DND-41 (cell line): Measurements from ENCODE around the gene CADPS.

ENCODE experiments used
- ATAC-seq: fragments of 200-7000 bp; cut with Tn5 transposase; 3 replicates; pipeline ENCODE4 v1.9.1; 2021; ENCODE audit warnings: low read depth; ENCODE audit not compliant: insufficient read depth
- DNase-seq: peaks from one replicate; pipeline ENCODE4 v3.0.0-alpha.2; 2020
- H2AFZ ChIP-seq: 2 replicates; pipeline ENCODE4 v1.6.0; 2012; ENCODE audit warnings: low read depth, low read length
- H3K27ac ChIP-seq: 2 replicates; pipeline ENCODE4 v1.5.1; 2012; ENCODE audit warnings: low read length, inconsistent platforms
- H3K27me3 ChIP-seq: fragments of 200-600 bp; sonication (generic); 2 replicates; pipeline ENCODE4 v1.6.0; 2012; ENCODE audit warnings: low read length, mild to moderate bottlenecking, inconsistent platforms; ENCODE audit not compliant: insufficient read depth, poor library complexity
- H3K36me3 ChIP-seq: 2 replicates; pipeline ENCODE4 v1.5.1; 2012; ENCODE audit warnings: low read length, inconsistent platforms; ENCODE audit not compliant: insufficient read depth
- H3K4me1 ChIP-seq: 2 replicates; pipeline ENCODE4 v1.5.1; 2012; ENCODE audit warnings: mild to moderate bottlenecking, low read length; ENCODE audit not compliant: insufficient read depth
- H3K4me2 ChIP-seq: 2 replicates; pipeline ENCODE4 v1.6.0; 2012; ENCODE audit warnings: mild to moderate bottlenecking, moderate library complexity, low read length, inconsistent platforms; ENCODE audit not compliant: insufficient read depth
- H3K4me3 ChIP-seq, 2 experiments: fragments of 200-600 bp in 1 of 2; shearing (Covaris generic) in 1 of 2; 2 replicates each; pipeline ENCODE4 v1.5.1; 2012 to 2016; ENCODE audit warnings: inconsistent platforms in 2 of 2, low read length in 2 of 2, mild to moderate bottlenecking in 2 of 2, low read depth in 1 of 2, moderate library complexity in 1 of 2
- H3K79me2 ChIP-seq: 2 replicates; pipeline ENCODE4 v1.6.0; 2012; ENCODE audit warnings: low read length, inconsistent platforms; ENCODE audit not compliant: insufficient read depth
- H3K9ac ChIP-seq: 2 replicates; pipeline ENCODE4 v1.6.0; 2012; ENCODE audit warnings: low read depth, mild to moderate bottlenecking, inconsistent platforms, low read length, moderate library complexity
- H3K9me3 ChIP-seq: 2 replicates; pipeline ENCODE4 v1.5.1; 2012; ENCODE audit warnings: low read length, moderate library complexity, mild to moderate bottlenecking, inconsistent platforms; ENCODE audit not compliant: insufficient read depth, severe bottlenecking
- H4K20me1 ChIP-seq: 2 replicates; pipeline ENCODE4 v1.6.0; 2012; ENCODE audit warnings: low read length; ENCODE audit not compliant: insufficient read depth
- CTCF ChIP-seq: IDR thresholded peaks from 2 replicates; pipeline ENCODE4 v1.5.1; 2012; ENCODE audit warnings: borderline replicate concordance, low read length, moderate library complexity, mild to moderate bottlenecking; ENCODE audit not compliant: poor library complexity, severe bottlenecking; ENCODE audit errors: extremely low read depth
- EZH2 ChIP-seq: IDR thresholded peaks from 3 replicates; pipeline ENCODE4 v1.6.1; 2012; ENCODE audit warnings: borderline replicate concordance, low read depth, mild to moderate bottlenecking, moderate library complexity, low read length, inconsistent platforms; ENCODE audit not compliant: severe bottlenecking

CADPS gene

GRCh38 chr3:62722344-62722743, 152.9 kb downstream of the CADPS start:
- H3K79me2 ChIP-seq: no peaks in the 10 kb centered on the region
- no peaks in the 10 kb centered on the region for H3K36me3 ChIP-seq
- no peak overlapping the region for H3K9ac ChIP-seq
- DNase-seq (no peak), ATAC-seq (no peak)
- H3K9me3 ChIP-seq: no peaks in the 10 kb centered on the region
- no peak overlapping the region for H3K4me3 ChIP-seq
- peaks cover 6% of the 10 kb centered on the region for H3K27me3 ChIP-seq
- H4K20me1 ChIP-seq: no peaks in the 10 kb centered on the region
- H3K4me2 ChIP-seq: no peak overlapping the region
- TF ChIP-seq CTCF: no peak
- H2AFZ ChIP-seq: no peak overlapping the region
- H3K4me1 ChIP-seq: no peaks in the 10 kb centered on the region
- H3K27ac ChIP-seq: no peak overlapping the region

GRCh38 chr3:62718515-62719320, 156.5 kb downstream of the CADPS start:
- H3K4me3 ChIP-seq: no peak overlapping the region
- no peak for DNase-seq
- peaks cover 1% of the 10 kb centered on the region for H3K27me3 ChIP-seq
- no peak overlapping the region for H3K9ac ChIP-seq
- no peak overlapping the region for H3K27ac ChIP-seq
- no peak for TF ChIP-seq CTCF
- no peak for TF ChIP-seq EZH2
- no peak overlapping the region for H3K4me2 ChIP-seq
- no peak overlapping the region for H2AFZ ChIP-seq
- ATAC-seq: no peak
- H3K4me1 ChIP-seq: no peaks in the 10 kb centered on the region
- no peaks in the 10 kb centered on the region for H3K9me3 ChIP-seq
- H3K79me2 ChIP-seq: no peaks in the 10 kb centered on the region
- H4K20me1 ChIP-seq: no peaks in the 10 kb centered on the region
- H3K36me3 ChIP-seq: no peaks in the 10 kb centered on the region

GRCh38 chr3:62718011-62718410, 157.2 kb downstream of the CADPS start:
- H3K4me3 ChIP-seq: no peak overlapping the region
- no peaks in the 10 kb centered on the region for H3K9me3 ChIP-seq
- no peak overlapping the region for H3K9ac ChIP-seq
- H3K36me3 ChIP-seq: no peaks in the 10 kb centered on the region
- H2AFZ ChIP-seq: no peak overlapping the region
- H3K27ac ChIP-seq: no peak overlapping the region
- no peak for TF ChIP-seq CTCF
- ATAC-seq (no peak), DNase-seq (no peak)
- H3K4me2 ChIP-seq: no peak overlapping the region
- no peaks in the 10 kb centered on the region for H3K27me3 ChIP-seq
- no peaks in the 10 kb centered on the region for H4K20me1 ChIP-seq
- H3K79me2 ChIP-seq: no peaks in the 10 kb centered on the region
- H3K4me1 ChIP-seq: no peaks in the 10 kb centered on the region

- no peaks in the 10 kb centered on the region for H3K27me3 ChIP-seq
- TF ChIP-seq EZH2 (no peak), CTCF (no peak)
- no peaks in the 10 kb centered on the region for H3K79me2 ChIP-seq
- no peak overlapping the region for H3K27ac ChIP-seq
- no peak overlapping the region for H3K4me3 ChIP-seq
- no peaks in the 10 kb centered on the region for H3K4me1 ChIP-seq
- no peaks in the 10 kb centered on the region for H3K9me3 ChIP-seq
- no peak overlapping the region for H3K9ac ChIP-seq
- H3K4me2 ChIP-seq: no peak overlapping the region
- DNase-seq (no peak), ATAC-seq (no peak)
- no peaks in the 10 kb centered on the region for H3K36me3 ChIP-seq
- H2AFZ ChIP-seq: no peak overlapping the region
- H4K20me1 ChIP-seq: no peaks in the 10 kb centered on the region
Measured at GRCh38 chr3:62712746-62713145, 162.5 kb downstream of the CADPS start.
